GM20000 (cell line): ENCODE measurements around the gene TFEB.

ENCODE experiments used
- DNase-seq: peaks from one replicate; pipeline ENCODE4 v3.0.0; 2012; ENCODE audit warnings: low spot score
- CTCF ChIP-seq: IDR thresholded peaks from 2 replicates; pipeline ENCODE4 v1.5.1; 2012; ENCODE audit warnings: mild to moderate bottlenecking, control low read depth; ENCODE audit errors: extremely low read depth, missing control alignments

TFEB gene

GRCh38 chr6:41654698-41655151 is 80.7 kb downstream of the TFEB start:
- no peak for TF ChIP-seq CTCF
- no peak for DNase-seq

- DNase-seq, result no peak
- TF ChIP-seq CTCF, result no peak
These were observed 81.2 kb downstream of the TFEB start for GRCh38 chr6:41654151-41654697.

- no peak for TF ChIP-seq CTCF
- no peak for DNase-seq
These were observed 81.7 kb downstream of the TFEB start for GRCh38 chr6:41653691-41654090.

- no peak for TF ChIP-seq CTCF
- DNase-seq, result no peak
These were observed 82.3 kb downstream of the TFEB start for GRCh38 chr6:41652866-41653652.

GRCh38 chr6:41651962-41652657 is 83.3 kb downstream of the TFEB start:
- DNase-seq, result no peak
- no peak for TF ChIP-seq CTCF

- no peak for DNase-seq
These were observed 84.0 kb downstream of the TFEB start for GRCh38 chr6:41651246-41651961.

More at GRCh38 chr6:41651246-41651961, 84.0 kb downstream of the TFEB start:
- TF ChIP-seq CTCF, result no peak
